ENCODE measurements around the gene MAP4K4.

MAP4K4 gene

DNA sequence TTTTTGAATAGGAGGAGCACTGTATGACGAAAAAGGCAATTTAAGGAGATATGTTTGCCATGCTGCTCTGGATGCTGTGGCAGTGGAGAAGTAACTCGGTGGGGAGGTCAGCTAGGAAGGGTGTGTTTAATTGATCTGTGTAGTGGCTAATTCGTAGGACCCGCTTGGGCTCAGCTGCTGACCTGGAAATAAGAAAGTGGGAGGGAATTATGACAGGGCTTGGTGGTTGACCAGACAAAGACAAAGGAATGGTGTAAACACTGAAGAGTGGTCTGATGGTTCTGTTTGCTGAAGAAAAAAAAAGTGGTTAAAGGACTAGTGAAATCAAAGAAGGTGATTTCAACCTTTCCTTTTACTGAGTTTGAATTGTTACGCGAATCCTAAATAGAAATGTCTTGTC lies 146.0 kb downstream of the MAP4K4 start:
- peak; percentile 43 for DNase-seq (ENCODE audit: low read depth)

DNA sequence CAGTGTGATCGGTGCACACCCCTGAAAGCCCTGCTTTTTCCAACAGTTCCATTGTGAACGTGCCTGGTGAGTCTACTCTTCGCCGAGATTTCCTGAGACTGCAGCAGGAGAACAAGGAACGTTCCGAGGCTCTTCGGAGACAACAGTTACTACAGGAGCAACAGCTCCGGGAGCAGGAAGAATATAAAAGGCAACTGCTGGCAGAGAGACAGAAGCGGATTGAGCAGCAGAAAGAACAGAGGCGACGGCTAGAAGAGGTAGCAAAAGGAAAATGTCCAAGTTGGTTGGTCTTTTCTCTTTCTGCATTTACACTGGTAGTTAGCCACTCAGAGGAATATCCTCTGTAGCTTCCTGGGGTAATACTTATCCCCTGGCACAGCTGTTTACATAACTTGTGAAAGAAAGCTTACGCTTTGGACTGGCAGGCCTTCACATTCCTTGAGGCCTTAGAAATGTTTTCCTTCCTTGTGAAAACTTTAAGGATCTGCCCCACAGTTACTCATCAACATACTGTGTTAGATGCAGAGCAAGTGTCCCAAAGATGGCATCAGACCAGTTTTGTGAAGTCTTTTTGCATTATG lies 146.6 kb downstream of the MAP4K4 start:
- DNase-seq (ENCODE audit: low read depth), result peak; percentile 85

DNA sequence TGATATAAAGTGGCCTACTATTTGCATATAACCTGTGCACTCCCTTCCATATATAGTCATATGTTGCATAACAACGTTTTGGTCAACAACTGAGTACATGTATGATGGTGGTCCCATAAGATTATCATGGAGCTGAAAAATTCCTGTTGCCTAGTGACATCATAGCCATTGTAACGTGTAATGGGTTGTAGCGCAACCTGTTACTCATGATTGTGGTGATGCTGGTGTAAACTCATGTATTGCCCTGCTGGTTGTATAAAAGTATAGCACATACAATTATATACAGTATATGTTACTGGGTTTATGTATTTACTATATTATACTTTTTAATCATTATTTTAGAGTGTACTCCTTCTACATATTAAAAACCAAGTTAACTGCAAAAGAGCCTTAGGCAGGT lies 149.5 kb downstream of the MAP4K4 start:
- no peak for DNase-seq (ENCODE audit: low read depth)

DNA sequence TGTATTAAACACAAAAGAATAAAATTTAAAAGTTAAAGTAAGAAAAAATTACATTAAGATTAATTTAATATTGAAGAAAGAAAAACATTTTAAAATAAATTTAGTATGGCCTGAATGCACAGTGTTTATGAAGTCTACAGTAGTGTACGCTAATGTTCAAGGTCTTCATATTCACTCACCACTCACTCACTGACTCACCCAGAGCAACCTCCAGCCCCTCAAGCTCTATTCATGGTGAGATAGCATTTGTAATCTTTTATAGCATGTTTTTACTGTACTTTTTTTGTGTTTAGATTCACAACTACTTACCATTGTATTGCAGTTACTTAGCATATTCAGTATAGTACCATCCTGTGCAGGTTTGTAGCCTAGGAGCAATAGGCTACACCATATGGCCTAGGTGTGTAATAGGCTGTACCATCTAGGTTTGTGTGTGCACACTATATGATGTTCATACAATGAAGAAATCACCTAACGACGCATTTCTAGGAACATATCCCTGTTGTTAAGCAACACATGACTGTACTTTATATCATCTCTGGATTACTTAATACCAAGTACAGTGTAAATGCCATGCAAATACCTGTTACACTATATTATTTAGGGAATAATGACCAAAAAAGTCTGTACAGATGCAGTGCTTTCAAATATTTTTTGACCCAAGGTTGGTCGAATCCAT lies 150.3 kb downstream of the MAP4K4 start:
- DNase-seq (ENCODE audit: low read depth), result peak; percentile 56

DNA sequence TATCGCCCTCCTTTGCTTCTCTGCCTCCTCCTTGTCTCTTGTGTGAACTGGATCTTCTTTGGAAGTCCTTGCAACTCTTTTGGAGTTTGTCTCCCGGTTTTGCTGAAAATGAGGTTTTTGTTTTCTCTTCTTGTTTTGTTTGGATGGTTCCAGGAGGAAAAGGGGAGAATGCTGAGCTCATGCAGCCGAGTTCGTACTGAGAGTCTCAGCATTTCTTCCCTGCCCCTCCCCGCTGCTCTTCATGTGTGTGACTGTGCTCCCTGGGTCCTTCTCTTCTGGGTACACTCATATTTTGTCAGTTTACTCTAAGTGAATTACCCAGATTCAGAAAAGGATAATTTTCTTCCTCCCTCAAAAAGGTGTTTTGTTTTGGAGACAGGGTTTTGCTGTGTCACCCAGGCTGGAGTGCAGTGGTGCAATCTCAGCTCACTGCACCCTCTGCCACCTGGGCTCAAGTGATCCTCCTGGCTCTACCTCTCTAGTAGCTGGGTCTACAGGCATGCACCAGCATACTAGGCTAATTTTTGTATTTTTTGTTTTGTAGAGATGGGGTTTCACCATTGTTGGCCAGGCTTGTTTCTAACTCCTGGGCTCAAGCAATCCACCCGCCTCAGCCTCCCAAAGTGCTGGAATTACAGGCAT lies 151.4 kb downstream of the MAP4K4 start:
- DNase-seq (ENCODE audit: low read depth), result no peak

DNA sequence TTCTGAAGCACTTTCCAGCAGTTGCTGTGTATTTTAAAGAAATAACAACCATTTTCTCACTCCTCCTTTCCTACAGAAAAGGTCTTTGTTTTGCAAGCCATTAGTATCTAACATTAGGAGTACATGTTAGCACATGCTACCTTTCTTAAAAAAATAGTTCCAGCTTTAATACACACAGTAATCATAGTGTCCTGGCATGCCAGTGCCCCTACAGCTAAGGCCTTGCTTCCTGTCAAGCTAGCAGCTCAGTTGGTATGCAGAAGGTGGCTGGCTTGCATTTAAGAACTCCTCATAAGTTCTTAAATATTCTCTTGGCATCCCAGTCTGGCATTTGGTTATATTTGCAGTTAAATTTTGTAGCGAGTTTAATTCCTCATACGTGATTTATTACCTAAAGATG lies 152.9 kb downstream of the MAP4K4 start:
- no peak for DNase-seq (ENCODE audit: low read depth)

DNA sequence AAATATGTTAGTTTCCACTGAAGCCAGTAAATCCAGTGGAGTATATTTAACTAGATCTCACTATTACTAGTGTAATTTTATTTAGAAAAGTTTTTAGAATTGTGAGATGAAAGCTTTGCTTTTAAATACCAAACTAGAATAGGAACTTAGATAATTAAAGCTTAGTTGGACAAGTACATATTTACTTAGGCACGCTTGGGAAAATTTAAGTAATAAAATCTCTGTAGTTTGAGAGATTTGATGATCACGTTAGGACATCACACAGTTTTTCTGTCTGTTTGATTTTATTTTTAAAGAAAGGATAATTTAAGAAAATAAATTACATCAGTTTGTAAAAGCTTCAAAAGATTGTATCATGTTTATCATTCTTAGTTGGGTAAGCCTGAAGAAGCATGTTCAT lies 153.5 kb downstream of the MAP4K4 start:
- no peak for DNase-seq (ENCODE audit: low read depth)

DNA sequence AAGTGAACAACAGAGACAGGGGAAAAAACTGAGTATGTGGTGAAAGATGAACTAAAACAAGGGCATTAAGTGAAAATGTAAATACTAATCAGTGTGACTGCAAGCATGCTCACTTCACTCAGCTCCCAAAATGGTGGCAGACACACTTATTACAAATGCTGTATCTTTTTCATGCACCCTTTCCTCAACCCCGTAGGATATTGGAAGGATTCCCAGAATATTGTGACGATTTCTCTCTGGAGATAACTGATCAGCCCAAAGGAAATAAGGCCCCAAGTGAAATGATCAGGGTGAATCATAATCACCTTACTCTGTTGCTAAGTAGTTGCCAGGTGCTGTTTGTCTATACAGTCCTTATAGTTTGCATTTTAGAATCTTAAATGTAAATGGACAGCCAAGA lies 155.3 kb downstream of the MAP4K4 start:
- DNase-seq (ENCODE audit: low read depth), result no peak

DNA sequence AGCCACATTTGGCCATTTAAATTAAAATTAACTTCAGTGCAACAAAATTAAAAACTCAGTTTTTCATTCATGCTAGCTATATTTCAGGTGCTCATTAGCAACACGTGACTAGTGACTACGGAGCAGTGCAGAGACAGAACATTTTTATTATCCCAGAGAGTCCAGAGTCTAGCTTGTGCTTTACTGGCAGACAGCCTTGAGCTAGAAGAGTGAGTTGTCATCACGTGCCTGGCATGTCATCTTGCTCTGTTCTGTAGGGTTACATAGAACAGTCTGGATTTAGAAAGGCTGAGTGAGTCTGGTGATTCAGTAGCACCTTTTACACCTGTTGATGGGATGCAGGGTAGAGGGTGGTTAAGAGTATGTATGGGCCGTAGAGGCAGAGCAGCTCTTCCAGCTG lies 157.4 kb downstream of the MAP4K4 start:
- DNase-seq (ENCODE audit: low read depth), result no peak

DNA sequence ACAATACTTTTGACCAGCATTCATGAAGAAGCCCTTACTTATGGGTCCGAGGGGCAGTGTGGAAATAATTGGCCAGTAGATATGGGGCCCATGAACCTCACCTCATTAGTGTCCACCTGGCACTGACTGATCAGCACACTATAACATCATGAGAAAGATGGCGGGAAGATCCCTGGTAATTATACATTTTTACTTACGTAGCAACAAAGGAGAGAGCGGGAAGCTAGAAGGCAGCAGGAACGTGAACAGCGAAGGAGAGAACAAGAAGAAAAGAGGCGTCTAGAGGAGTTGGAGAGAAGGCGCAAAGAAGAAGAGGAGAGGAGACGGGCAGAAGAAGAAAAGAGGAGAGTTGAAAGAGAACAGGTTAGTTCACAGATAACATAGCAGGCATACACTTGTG lies 158.3 kb downstream of the MAP4K4 start:
- DNase-seq (ENCODE audit: low read depth), result no peak

DNA sequence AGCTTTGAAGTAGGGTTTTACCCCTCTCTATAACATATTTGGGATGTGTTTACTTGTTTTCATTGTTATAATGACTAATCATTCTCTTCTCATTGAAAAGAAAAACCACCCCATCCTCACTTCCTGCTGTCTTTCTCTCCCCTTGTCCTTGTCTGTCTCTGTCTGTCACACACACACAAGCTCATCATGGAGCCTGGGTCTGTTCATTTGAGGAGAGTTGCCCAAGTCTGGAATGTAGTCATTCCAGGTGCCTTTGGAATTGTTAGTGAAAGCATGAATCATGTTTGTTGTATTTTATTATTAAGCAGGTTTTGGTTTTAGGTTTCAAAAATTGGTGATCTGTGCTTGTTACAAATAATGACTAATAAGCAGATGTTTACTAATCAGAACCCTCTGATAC lies 160.7 kb downstream of the MAP4K4 start:
- no peak for DNase-seq (ENCODE audit: low read depth)

DNA sequence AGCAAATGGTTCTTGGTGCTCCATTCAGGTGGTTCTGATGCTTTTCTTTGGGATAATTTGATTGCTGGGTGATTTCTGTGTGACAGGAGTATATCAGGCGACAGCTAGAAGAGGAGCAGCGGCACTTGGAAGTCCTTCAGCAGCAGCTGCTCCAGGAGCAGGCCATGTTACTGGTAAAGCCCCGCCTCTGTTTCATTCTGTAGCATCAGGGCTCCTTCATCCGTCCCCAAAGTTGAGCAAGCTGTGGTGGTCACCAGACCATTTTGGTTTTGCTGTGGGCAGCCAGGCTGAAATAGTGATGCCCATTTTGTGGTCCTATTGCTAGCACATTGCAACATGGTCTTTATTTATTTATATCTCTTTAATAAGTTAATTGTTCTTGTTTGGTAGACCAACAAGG lies 161.4 kb downstream of the MAP4K4 start:
- no peak for DNase-seq (ENCODE audit: low read depth)

DNA sequence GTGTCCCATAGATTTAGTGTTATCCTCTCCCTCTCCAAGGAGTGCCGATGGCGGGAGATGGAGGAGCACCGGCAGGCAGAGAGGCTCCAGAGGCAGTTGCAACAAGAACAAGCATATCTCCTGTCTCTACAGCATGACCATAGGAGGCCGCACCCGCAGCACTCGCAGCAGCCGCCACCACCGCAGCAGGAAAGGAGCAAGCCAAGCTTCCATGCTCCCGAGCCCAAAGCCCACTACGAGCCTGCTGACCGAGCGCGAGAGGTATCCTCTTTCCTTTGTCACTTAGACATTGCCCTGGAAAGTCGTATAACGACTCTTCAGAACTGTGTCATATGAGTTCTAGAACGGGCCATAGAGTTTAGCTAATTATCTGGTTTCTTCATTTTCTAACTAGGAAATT lies 162.1 kb downstream of the MAP4K4 start:
- DNase-seq (ENCODE audit: low read depth), result no peak

DNA sequence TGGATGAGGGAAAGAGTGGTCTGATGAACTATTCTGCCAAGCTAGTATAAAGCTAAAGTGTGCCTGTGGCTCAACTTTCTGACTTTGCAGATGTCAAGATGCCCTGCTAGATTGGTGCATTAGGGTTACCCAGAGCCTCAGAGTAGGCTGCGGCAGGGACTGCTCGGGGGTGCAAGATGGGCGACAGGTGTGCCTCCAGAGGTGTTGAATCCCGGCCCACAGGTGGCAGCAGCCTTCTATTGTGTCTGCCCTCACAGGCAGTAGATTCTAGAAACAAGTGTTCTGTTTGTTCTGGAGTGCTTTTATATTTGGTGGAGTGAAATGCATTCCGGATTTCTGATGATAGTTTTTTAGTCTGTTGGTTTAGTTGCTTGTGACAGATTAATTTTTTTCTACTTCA lies 162.7 kb downstream of the MAP4K4 start:
- DNase-seq (ENCODE audit: low read depth), result no peak

DNA sequence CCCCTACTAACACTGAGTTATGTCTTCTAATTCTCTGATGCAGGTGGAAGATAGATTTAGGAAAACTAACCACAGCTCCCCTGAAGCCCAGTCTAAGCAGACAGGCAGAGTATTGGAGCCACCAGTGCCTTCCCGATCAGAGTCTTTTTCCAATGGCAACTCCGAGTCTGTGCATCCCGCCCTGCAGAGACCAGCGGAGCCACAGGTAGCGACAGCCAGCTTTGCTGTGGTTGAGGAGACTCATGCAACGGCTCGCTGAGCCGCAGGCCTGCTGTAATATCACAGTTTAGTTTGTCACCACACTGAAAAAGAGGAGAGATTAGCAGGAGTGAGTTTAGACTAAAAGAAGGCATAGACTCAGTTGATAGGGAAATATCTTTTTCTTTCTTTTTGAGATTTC lies 163.3 kb downstream of the MAP4K4 start:
- no peak for DNase-seq (ENCODE audit: low read depth)

DNA sequence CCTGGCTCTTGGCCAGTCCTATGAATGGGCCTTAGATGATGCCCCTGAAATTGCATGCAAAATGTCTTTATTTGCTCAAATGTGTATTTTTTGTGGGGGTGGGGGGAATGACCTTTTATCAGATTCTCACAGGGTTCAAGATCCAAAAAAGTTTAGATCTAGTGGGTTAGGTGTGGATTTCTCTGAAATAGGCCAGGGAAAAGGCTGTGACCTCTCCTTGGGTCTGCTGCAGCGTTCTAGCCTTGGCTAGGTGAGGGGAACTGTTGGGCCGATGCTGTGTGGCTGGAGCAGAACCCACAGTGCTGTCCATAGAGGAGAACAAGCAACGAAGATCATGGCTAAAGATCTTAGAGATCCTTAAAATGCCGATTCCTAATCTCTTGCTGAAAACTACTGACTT lies 163.9 kb downstream of the MAP4K4 start:
- no peak for DNase-seq (ENCODE audit: low read depth)

DNA sequence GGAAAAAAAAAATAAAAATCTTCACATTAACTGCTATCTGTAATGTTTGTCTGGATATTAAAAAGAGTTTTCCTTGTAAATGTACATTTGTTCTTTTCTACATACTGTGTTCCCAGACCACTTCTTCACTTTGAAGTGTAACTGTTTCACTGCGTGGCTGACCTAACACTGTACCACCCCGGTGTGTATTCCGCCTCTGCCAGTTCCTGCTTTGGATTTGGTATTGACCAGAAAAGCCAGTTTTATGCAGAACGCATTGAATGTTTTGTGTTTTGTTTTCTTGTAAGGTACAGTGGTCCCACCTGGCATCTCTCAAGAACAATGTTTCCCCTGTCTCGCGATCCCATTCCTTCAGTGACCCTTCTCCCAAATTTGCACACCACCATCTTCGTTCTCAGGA lies 166.0 kb downstream of the MAP4K4 start:
- DNase-seq (ENCODE audit: low read depth), result no peak

DNA sequence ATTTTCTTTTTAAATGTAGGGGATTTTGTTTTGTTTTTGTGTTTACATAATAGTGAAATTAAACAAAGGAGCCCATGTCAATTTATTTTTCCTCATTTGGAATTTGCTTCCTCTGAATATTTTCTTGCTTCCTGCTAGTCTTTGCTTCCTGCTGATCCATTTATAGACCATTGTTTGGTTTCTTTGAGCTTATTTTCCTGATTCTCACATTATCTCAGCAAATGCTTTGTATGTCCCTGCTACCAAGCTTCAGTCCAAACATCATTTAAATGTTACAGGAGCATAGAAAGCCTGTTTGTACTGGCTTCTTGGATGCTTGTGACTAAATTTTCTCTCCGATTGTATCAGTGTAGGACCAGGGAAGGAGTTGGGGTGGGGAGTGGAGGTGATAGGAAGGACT lies 166.9 kb downstream of the MAP4K4 start:
- DNase-seq (ENCODE audit: low read depth), result no peak

DNA sequence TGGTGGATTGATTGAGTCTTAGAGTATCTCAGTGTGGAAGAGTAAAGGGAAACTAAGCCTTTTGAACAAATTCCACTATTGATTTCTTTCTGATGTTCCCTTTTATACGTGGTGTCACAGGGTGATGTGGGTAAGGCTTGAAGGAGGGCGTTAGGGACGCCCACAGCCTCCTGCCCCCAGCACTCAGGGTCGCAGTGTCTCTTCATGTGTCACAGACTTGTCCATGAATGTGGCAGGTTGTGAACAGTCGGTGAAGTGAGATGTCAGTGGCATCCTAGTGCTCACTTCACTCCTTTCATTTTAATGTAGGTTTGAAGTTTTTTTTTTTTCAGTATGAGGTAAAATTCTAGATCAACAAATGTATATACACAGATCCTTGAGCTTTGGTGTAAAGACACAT lies 171.0 kb downstream of the MAP4K4 start:
- no peak for DNase-seq (ENCODE audit: low read depth)

DNA sequence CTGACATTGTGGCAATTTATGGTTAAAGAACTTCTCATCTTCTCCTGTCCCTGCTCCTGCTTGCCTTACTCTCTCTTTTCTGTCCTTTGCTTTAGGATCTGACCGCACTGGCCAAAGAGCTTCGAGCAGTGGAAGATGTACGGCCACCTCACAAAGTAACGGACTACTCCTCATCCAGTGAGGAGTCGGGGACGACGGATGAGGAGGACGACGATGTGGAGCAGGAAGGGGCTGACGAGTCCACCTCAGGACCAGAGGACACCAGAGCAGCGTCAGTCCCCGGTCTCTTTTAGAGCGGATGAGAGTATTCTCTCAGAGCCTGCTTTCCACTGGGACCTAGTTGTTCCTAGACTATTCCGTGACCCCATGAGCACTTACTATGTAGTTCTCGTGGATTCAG lies 172.0 kb downstream of the MAP4K4 start:
- DNase-seq (ENCODE audit: low read depth), result no peak

DNA sequence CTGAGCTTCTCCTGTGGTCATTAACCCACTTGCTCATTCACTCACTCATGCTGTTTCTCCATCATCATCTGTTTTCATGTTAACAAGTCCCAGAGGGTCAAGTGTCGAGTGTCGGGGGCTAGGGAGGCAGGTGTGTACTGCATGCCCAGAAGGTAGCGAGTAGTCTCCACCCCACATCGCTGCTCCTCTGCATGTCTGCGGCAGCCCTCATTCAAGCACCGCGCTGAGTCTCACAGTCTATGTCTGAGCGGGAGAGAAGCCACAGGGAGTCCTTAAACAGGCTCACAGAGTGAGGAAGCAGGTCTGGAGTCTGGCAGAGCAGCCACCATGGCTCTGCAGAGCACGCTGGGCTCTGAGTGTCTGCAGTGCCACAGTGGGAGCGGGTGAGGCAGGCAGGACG lies 172.9 kb downstream of the MAP4K4 start:
- DNase-seq (ENCODE audit: low read depth), result no peak

DNA sequence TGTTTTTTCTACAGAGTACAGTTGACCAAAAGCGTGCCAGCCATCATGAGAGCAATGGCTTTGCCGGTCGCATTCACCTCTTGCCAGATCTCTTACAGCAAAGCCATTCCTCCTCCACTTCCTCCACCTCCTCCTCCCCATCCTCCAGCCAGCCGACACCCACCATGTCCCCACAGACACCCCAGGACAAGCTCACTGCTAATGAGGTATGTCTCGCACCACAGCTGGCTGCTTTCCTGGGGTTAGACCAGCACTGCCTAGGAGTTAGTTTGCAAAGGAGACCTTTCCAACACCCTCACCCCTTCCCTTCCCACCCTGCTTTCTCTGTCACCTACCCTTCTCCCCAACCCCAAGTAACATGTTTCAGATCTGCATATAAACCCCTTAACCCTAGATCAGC lies 174.0 kb downstream of the MAP4K4 start:
- DNase-seq (ENCODE audit: low read depth), result no peak

DNA sequence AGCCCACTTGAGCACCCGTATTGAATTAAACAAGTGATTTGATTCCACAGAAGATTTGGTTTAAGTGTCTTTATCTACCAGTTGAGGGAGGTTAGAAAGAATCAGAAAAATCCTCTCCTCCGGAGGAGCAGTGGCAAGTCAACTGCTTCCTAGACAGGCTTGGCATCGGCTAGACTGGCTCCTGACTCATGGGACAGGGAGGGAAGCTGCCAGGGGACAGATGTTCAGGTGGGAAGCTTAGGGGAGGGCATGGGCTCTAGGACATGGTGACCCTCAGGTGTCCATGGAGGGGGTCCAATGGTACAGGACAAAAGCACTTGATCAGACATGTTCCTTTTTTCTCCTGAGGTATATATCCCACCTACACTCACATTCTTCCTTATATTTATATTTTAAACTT lies 175.0 kb downstream of the MAP4K4 start:
- DNase-seq (ENCODE audit: low read depth), result peak; percentile 27

DNA sequence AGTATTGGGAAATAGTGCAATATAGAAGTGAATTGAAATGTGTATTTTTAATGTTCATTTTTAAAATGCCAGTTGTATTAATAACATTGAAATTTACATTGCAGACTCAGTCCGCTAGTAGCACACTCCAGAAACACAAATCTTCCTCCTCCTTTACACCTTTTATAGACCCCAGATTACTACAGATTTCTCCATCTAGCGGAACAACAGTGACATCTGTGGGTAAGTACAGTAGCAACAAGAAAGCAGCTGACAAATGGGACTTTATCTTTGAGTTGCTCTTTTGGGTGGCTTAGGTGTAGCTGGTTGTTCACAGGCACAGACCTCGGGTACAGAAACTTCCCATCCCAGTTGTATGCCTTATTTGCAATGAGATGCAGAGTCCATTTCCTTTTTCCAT lies 176.0 kb downstream of the MAP4K4 start:
- peak; percentile 10 for DNase-seq (ENCODE audit: low read depth)
